SU-DHL-6 (cell line): ENCODE measurements around the gene EPS8.

Source experiments
- H2AFZ ChIP-seq: fragments of 200-600 bp; sonication (generic); 2 replicates; pipeline ENCODE4 v1.6.1; 2014; ENCODE audit warnings: low read depth, mild to moderate bottlenecking, moderate library complexity, mixed read lengths, antibody characterized with exemption, low read length; ENCODE audit not compliant: severe bottlenecking
- H3F3A ChIP-seq: fragments of 200-600 bp; shearing (Covaris generic); 2 replicates; pipeline ENCODE4 v1.6.0; 2016; ENCODE audit warnings: antibody characterized with exemption, mild to moderate bottlenecking; ENCODE audit not compliant: insufficient read depth
- H3K27ac ChIP-seq: fragments of 200-600 bp; sonication (generic); 2 replicates; pipeline ENCODE4 v1.5.1; 2016; ENCODE audit warnings: low read depth, mild to moderate bottlenecking, low read length, moderate library complexity, mixed read lengths
- H3K27me3 ChIP-seq: fragments of 200-600 bp; sonication (generic), shearing (Covaris generic); 2 replicates; pipeline ENCODE4 v1.6.0; 2014; ENCODE audit warnings: mild to moderate bottlenecking, low read length
- H3K36me3 ChIP-seq: fragments of 200-600 bp; sonication (generic); 2 replicates; pipeline ENCODE4 v1.6.1; 2014; ENCODE audit warnings: mild to moderate bottlenecking, low read length, mixed read lengths
- H3K4me2 ChIP-seq: fragments of 300-600, 200-600 bp; shearing (Covaris generic), sonication (generic); 2 replicates; pipeline ENCODE4 v1.6.0; 2014; ENCODE audit warnings: low read length, low read depth, mild to moderate bottlenecking; ENCODE audit not compliant: poor library complexity, severe bottlenecking
- H3K4me3 ChIP-seq: fragments of 200-600 bp; sonication (generic); 2 replicates; pipeline ENCODE4 v1.5.1; 2014; ENCODE audit warnings: antibody characterized with exemption, low read length, mild to moderate bottlenecking, mixed read lengths; ENCODE audit not compliant: insufficient read depth, poor library complexity, severe bottlenecking
- H3K79me2 ChIP-seq: fragments of 200-600 bp; sonication (generic); 2 replicates; pipeline ENCODE4 v1.6.1; 2014; ENCODE audit warnings: mild to moderate bottlenecking, low read length, moderate library complexity; ENCODE audit not compliant: insufficient read depth
- H3K9ac ChIP-seq: fragments of 200-600 bp; sonication (generic); 2 replicates; pipeline ENCODE4 v1.7.0; 2014; ENCODE audit warnings: mild to moderate bottlenecking, low read length
- H3K9me2 ChIP-seq: fragments of 200-600 bp; sonication (generic); replicated peaks from 2 replicates; pipeline ENCODE4 v1.6.1; 2014; ENCODE audit warnings: low read length; ENCODE audit not compliant: insufficient read depth
- H3K9me3 ChIP-seq: fragments of 200-600 bp; sonication (generic); 2 replicates; pipeline ENCODE4 v1.6.1; 2014; ENCODE audit warnings: low read length, mixed read lengths; ENCODE audit not compliant: insufficient read depth
- H4K20me1 ChIP-seq: fragments of 200-600 bp; sonication (generic); 2 replicates; pipeline ENCODE4 v1.6.1; 2014; ENCODE audit warnings: low read depth, mild to moderate bottlenecking, antibody characterized with exemption, low read length, moderate library complexity, mixed read lengths
- CTCF ChIP-seq: fragments of 200-600 bp; sonication (generic); IDR thresholded peaks from one replicate; pipeline ENCODE4 v1.5.1; 2017; ENCODE audit warnings: antibody characterized with exemption, mild to moderate bottlenecking, low read length, moderate library complexity; ENCODE audit not compliant: insufficient read depth, poor library complexity, severe bottlenecking
- EZH2phosphoT487 ChIP-seq: fragments of 200-600 bp; sonication (generic), shearing (Covaris generic); conservative IDR thresholded peaks from 2 replicates; pipeline ENCODE4 v1.6.1; 2018; ENCODE audit warnings: mild to moderate bottlenecking, antibody characterized with exemption, low read length, moderate library complexity, mixed read lengths

EPS8 gene

GRCh38 chr12:15689751-15690191, 99.4 kb downstream of the EPS8 start:
- no peak overlapping the region for H3K4me3 ChIP-seq
- no peak overlapping the region for H3K9ac ChIP-seq
- no peaks in the 10 kb centered on the region for H3K9me3 ChIP-seq
- H2AFZ ChIP-seq: no peak overlapping the region
- TF ChIP-seq EZH2phosphoT487 (no peak), CTCF (no peak)
- no peaks in the 10 kb centered on the region for H3K36me3 ChIP-seq
- no peaks in the 10 kb centered on the region for H3F3A ChIP-seq
- H3K27me3 ChIP-seq: no peaks in the 10 kb centered on the region
- no peak overlapping the region for H3K27ac ChIP-seq
- H3K4me2 ChIP-seq: no peak overlapping the region
- no peaks in the 10 kb centered on the region for H4K20me1 ChIP-seq
- no peaks in the 10 kb centered on the region for H3K79me2 ChIP-seq
- H3K9me2 ChIP-seq: no peaks in the 10 kb centered on the region

GRCh38 chr12:15688838-15689625, 100.2 kb downstream of the EPS8 start:
- H3K9me2 ChIP-seq: no peaks in the 10 kb centered on the region
- no peak overlapping the region for H3K27ac ChIP-seq
- no peak overlapping the region for H2AFZ ChIP-seq
- no peak overlapping the region for H3K4me2 ChIP-seq
- H3K27me3 ChIP-seq: no peaks in the 10 kb centered on the region
- H3K9me3 ChIP-seq: no peaks in the 10 kb centered on the region
- H3F3A ChIP-seq: no peaks in the 10 kb centered on the region
- H3K9ac ChIP-seq: no peak overlapping the region
- TF ChIP-seq EZH2phosphoT487 (no peak), CTCF (no peak)
- H3K36me3 ChIP-seq: no peaks in the 10 kb centered on the region
- no peaks in the 10 kb centered on the region for H4K20me1 ChIP-seq
- H3K79me2 ChIP-seq: no peaks in the 10 kb centered on the region
- H3K4me3 ChIP-seq: no peak overlapping the region

GRCh38 chr12:15688202-15688736, 100.9 kb downstream of the EPS8 start:
- Histone ChIP-seq H3K4me2 (no peak overlapping the region), H3K27ac (no peak overlapping the region), H3K79me2 (no peaks in the 10 kb centered on the region), H3K9me2 (no peaks in the 10 kb centered on the region), H3F3A (no peaks in the 10 kb centered on the region), H3K4me3 (no peak overlapping the region), H4K20me1 (no peaks in the 10 kb centered on the region), H3K27me3 (no peaks in the 10 kb centered on the region), H2AFZ (no peak overlapping the region), H3K9ac (no peak overlapping the region), H3K36me3 (no peaks in the 10 kb centered on the region), H3K9me3 (no peaks in the 10 kb centered on the region)
- TF ChIP-seq CTCF (no peak), EZH2phosphoT487 (no peak)
